H9 (cell line): ENCODE data around the gene IL20RA. TPM values are rescaled to one million over a fixed set of nuclear protein-coding genes. Genes with fewer than 3 reads are reported as not detected.

Experiments used
- DNase-seq: peaks from one replicate; pipeline ENCODE4 v3.0.0-alpha.2; 2017
- H2AFZ ChIP-seq: one replicate; pipeline ENCODE4 v1.6.1; 2013; ENCODE audit warnings: mild to moderate bottlenecking, low read length, control low read depth, moderate library complexity
- H2AK5ac ChIP-seq: 2 replicates; pipeline ENCODE4 v1.6.1; 2013; ENCODE audit warnings: low read length, control low read depth, mixed read lengths; ENCODE audit not compliant: insufficient read length
- H2BK120ac ChIP-seq: one replicate; pipeline ENCODE4 v1.6.1; 2013; ENCODE audit warnings: low read depth, mild to moderate bottlenecking, low read length, control low read depth, inconsistent platforms; ENCODE audit not compliant: poor library complexity, severe bottlenecking
- H2BK12ac ChIP-seq: 2 replicates; pipeline ENCODE4 v1.6.1; 2013; ENCODE audit warnings: low read length, control low read depth, mixed read lengths, low read depth; ENCODE audit not compliant: insufficient read length
- H2BK15ac ChIP-seq: 2 replicates; pipeline ENCODE4 v1.6.1; 2013; ENCODE audit warnings: low read depth, low read length, control low read depth
- H2BK20ac ChIP-seq: one replicate; pipeline ENCODE4 v1.6.1; 2013; ENCODE audit warnings: low read depth, mild to moderate bottlenecking, low read length, control low read depth, inconsistent platforms; ENCODE audit not compliant: poor library complexity, severe bottlenecking
- H2BK5ac ChIP-seq: 2 replicates; pipeline ENCODE4 v1.6.1; 2013; ENCODE audit warnings: low read length, control low read depth, mixed read lengths; ENCODE audit not compliant: insufficient read length
- H3K14ac ChIP-seq: 2 replicates; pipeline ENCODE4 v1.6.1; 2013; ENCODE audit warnings: low read length, control low read depth; ENCODE audit not compliant: insufficient read depth
- H3K18ac ChIP-seq: 2 replicates; pipeline ENCODE4 v1.6.1; 2013; ENCODE audit warnings: low read depth, mild to moderate bottlenecking, mixed read lengths, low read length, control low read depth; ENCODE audit not compliant: insufficient read length
- H3K23ac ChIP-seq: 2 replicates; pipeline ENCODE4 v1.6.1; 2013; ENCODE audit warnings: low read length, control low read depth, mixed read lengths, low read depth; ENCODE audit not compliant: insufficient read length
- H3K23me2 ChIP-seq: 2 replicates; pipeline ENCODE4 v1.6.1; 2013; ENCODE audit warnings: low read depth, mild to moderate bottlenecking, mixed read lengths, low read length, control low read depth; ENCODE audit not compliant: insufficient read length, poor library complexity, severe bottlenecking
- H3K27ac ChIP-seq: 2 replicates; pipeline ENCODE4 v1.5.1; 2013; ENCODE audit warnings: low read length, control low read depth, mixed read lengths, low read depth; ENCODE audit not compliant: insufficient read length
- H3K27me3 ChIP-seq: 2 replicates; pipeline ENCODE4 v1.6.1; 2013; ENCODE audit warnings: low read length, control low read depth, inconsistent platforms; ENCODE audit not compliant: insufficient read depth
- H3K4ac ChIP-seq: 2 replicates; pipeline ENCODE4 v1.6.1; 2013; ENCODE audit warnings: low read depth, mild to moderate bottlenecking, control low read depth, inconsistent platforms, low read length, moderate library complexity
- H3K4me1 ChIP-seq: 2 replicates; pipeline ENCODE4 v1.6.1; 2013; ENCODE audit warnings: low read length, control low read depth, inconsistent platforms; ENCODE audit not compliant: insufficient read depth
- H3K4me2 ChIP-seq: 2 replicates; pipeline ENCODE4 v1.6.1; 2013; ENCODE audit warnings: low read length, control low read depth, mixed read lengths; ENCODE audit not compliant: insufficient read length, insufficient read depth
- H3K56ac ChIP-seq: 2 replicates; pipeline ENCODE4 v1.6.1; 2013; ENCODE audit warnings: low read depth, mild to moderate bottlenecking, mixed read lengths, low read length, control low read depth; ENCODE audit not compliant: insufficient read length
- H3K79me1 ChIP-seq: 2 replicates; pipeline ENCODE4 v1.6.1; 2013; ENCODE audit warnings: low read depth, mild to moderate bottlenecking, moderate library complexity, low read length, control low read depth, inconsistent platforms; ENCODE audit not compliant: insufficient read depth, poor library complexity, severe bottlenecking
- H3K79me2 ChIP-seq: 2 replicates; pipeline ENCODE4 v1.6.1; 2013; ENCODE audit warnings: low read length, control low read depth, inconsistent platforms; ENCODE audit not compliant: insufficient read depth
- H3K9ac ChIP-seq: 2 replicates; pipeline ENCODE4 v1.6.1; 2013; ENCODE audit warnings: low read length, control low read depth, mixed read lengths; ENCODE audit not compliant: insufficient read length; ENCODE audit errors: extremely low read depth
- H3K9me3 ChIP-seq: one replicate; pipeline ENCODE4 v1.6.1; 2013; ENCODE audit warnings: low read depth, low read length, inconsistent platforms; ENCODE audit not compliant: control insufficient read depth
- H3T11ph ChIP-seq: one replicate; pipeline ENCODE4 v1.6.1; 2013; ENCODE audit warnings: mild to moderate bottlenecking, low read length, control low read depth, inconsistent platforms
- H4K20me1 ChIP-seq: one replicate; pipeline ENCODE4 v1.6.1; 2013; ENCODE audit not compliant: control insufficient read depth, insufficient read length, insufficient read depth
- H4K5ac ChIP-seq: 2 replicates; pipeline ENCODE4 v1.6.1; 2013; ENCODE audit warnings: low read depth, mild to moderate bottlenecking, mixed read lengths, low read length, control low read depth; ENCODE audit not compliant: insufficient read length
- H4K8ac ChIP-seq: replicated peaks from 2 replicates; pipeline ENCODE4 v1.6.1; 2013; ENCODE audit warnings: low read length, control low read depth, mixed read lengths, low read depth; ENCODE audit not compliant: insufficient read length
- H4K91ac ChIP-seq: 2 replicates; pipeline ENCODE4 v1.6.1; 2013; ENCODE audit warnings: low read depth, mild to moderate bottlenecking, moderate library complexity, mixed read lengths, low read length, control low read depth; ENCODE audit not compliant: insufficient read length
- H3K27ac Mint-ChIP-seq, 3 experiments: 2 replicates in 2 of 3; 3 replicates in 1 of 3; pipeline ENCODE4 v1.8.0; 2020 to 2021; ENCODE audit warnings: mixed read lengths in 3 of 3, mild to moderate bottlenecking in 1 of 3, moderate library complexity in 1 of 3
- H3K27me3 Mint-ChIP-seq: 2 replicates; pipeline ENCODE4 v1.8.0; 2021; ENCODE audit warnings: low read depth, mild to moderate bottlenecking, moderate library complexity, mixed read lengths
- H3K36me3 Mint-ChIP-seq, 3 experiments: 2 replicates in 2 of 3; 3 replicates in 1 of 3; pipeline ENCODE4 v1.8.0; 2020 to 2021; ENCODE audit warnings: low read depth in 3 of 3, mixed read lengths in 3 of 3; ENCODE audit not compliant: insufficient read depth in 1 of 3
- H3K4me1 Mint-ChIP-seq, 2 experiments: 2 replicates each; pipeline ENCODE4 v1.8.0; 2020; ENCODE audit warnings: mixed read lengths in 2 of 2
- H3K4me3 Mint-ChIP-seq, 2 experiments: 2 replicates in 1 of 2; 3 replicates in 1 of 2; pipeline ENCODE4 v1.8.0; 2020 to 2021; ENCODE audit warnings: mild to moderate bottlenecking in 2 of 2, mixed read lengths in 2 of 2, moderate library complexity in 1 of 2
- H3K9me3 Mint-ChIP-seq, 2 experiments: 2 replicates in 1 of 2; 3 replicates in 1 of 2; pipeline ENCODE4 v1.8.0; 2020; ENCODE audit warnings: mild to moderate bottlenecking in 2 of 2, mixed read lengths in 2 of 2, moderate library complexity in 1 of 2
- WGBS: extraction: QIAGEN DNeasy Blood & Tissue Kit; methylation state at CpG from one replicate; pipeline ENCODE4 v1.1.7; 2013; ENCODE audit warnings: missing lambda C conversion rate, low lambda C conversion rate, mixed read lengths; ENCODE audit not compliant: insufficient read length; ENCODE audit errors: extremely low coverage; 5-methylcytosine and 5-hydroxymethylcytosine counted together
- total RNA-seq: library from RNA; stranded (reverse); gene quantifications from 2 replicates; pipeline ENCODE4 v1.2.1, GENCODE V29; 2021
- TF ChIP-seq, protein P1 (sequence below): fragments of 200-600 bp; sonication (generic); conservative IDR thresholded peaks from 3 replicates; pipeline ENCODE4 v1.8.0; 2021; ENCODE audit warnings: antibody characterized with exemption, mild to moderate bottlenecking

IL20RA gene
- total RNA-seq, 1 experiment from 2014 or later, result 0.74 TPM

- Histone ChIP-seq H2BK20ac (no peak overlapping the region), H3K4ac (no peak overlapping the region), H2BK120ac (no peak overlapping the region), H3K9ac (no peak overlapping the region), H3K9me3 (no peaks in the 10 kb centered on the region), H2BK15ac (no peak overlapping the region), H4K8ac (no peak overlapping the region), H3K56ac (no peak overlapping the region), H2AK5ac (no peak overlapping the region), H3K23me2 (no peaks in the 10 kb centered on the region), H3K79me1 (no peaks in the 10 kb centered on the region), H3K18ac (no peak overlapping the region), H4K5ac (no peak overlapping the region), H3K27ac (no peak overlapping the region), H3K4me1 (no peaks in the 10 kb centered on the region; the same call in 1 of the 2 replicates), H3K14ac (no peak overlapping the region), H4K91ac (no peak overlapping the region), H3K79me2 (no peaks in the 10 kb centered on the region), H2BK5ac (no peak overlapping the region), H3K23ac (no peak overlapping the region), H2BK12ac (no peak overlapping the region), H3T11ph (no peak overlapping the region), H2AFZ (no peak overlapping the region), H3K4me2 (no peak overlapping the region), H3K27me3 (no peaks in the 10 kb centered on the region), H4K20me1 (no peaks in the 10 kb centered on the region)
- Mint-ChIP-seq H3K27ac (no peak overlapping the region), H3K4me1 (peaks cover 9 to 18% of the 10 kb centered on the region in 2 experiments; a peak in 3 of 4 replicates), H3K9me3 (no peaks in the 10 kb centered on the region), H3K36me3 (no peaks in the 10 kb centered on the region), H3K4me3 (no peak overlapping the region), H3K27me3 (no peaks in the 10 kb centered on the region)
- no peak for DNase-seq
- WGBS, result no CpG with 5 or more reads among the region's 2 CpGs
- TF ChIP-seq, protein P1, sequence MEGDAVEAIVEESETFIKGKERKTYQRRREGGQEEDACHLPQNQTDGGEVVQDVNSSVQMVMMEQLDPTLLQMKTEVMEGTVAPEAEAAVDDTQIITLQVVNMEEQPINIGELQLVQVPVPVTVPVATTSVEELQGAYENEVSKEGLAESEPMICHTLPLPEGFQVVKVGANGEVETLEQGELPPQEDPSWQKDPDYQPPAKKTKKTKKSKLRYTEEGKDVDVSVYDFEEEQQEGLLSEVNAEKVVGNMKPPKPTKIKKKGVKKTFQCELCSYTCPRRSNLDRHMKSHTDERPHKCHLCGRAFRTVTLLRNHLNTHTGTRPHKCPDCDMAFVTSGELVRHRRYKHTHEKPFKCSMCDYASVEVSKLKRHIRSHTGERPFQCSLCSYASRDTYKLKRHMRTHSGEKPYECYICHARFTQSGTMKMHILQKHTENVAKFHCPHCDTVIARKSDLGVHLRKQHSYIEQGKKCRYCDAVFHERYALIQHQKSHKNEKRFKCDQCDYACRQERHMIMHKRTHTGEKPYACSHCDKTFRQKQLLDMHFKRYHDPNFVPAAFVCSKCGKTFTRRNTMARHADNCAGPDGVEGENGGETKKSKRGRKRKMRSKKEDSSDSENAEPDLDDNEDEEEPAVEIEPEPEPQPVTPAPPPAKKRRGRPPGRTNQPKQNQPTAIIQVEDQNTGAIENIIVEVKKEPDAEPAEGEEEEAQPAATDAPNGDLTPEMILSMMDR, result no peak
Observed at GRCh38 chr6:137084865-137085617, 40.3 kb upstream of the IL20RA start.
